ENCODE data around the gene CALHM1. TPM values are rescaled to one million over a fixed set of nuclear protein-coding genes. Genes with fewer than 3 reads are reported as not detected.

CALHM1 gene
- total RNA-seq, 1 experiment from 2014 or later = not detected

DNA sequence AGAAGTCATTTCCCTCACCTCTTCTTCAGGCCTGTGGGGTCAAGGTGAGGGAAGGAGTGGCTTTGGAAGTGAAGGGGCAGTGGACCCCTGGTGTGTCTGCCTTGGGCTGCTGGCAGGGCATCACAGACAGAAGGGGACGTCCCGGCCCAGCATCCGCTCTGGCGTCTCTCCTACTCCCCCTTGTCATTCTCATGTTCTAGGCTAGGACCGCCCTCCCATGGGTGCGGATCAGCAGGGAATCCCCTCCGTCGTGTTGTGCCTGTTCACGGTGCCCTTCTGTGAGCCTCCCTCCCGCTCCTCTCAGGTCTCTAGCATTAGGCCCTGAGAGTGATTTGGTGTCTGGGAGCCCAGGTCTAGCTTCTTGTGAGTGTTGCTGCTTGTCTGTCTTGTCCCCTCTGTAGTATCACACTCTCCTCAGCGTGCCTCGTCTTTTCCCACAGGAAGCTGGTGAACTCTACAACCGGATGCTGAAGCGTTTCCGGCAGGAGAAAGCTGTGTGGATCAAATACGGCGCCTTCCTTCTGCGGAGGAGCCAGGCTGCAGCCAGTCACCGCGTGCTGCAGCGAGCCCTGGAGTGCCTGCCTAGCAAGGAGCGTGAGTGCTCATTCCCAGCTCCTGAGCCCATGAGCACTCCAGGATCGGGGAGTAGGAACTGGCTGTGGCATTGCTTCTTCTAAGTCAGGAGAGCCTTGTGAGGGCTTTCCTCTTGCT, 15.1 kb downstream of the CALHM1 start:
- CTCF ChIA-PET = no interaction called here
- no peak overlapping the region for H3K27ac Mint-ChIP-seq (ENCODE audit: unreplicated experiment)
- BruUV-seq (replicated peaks) = no TSS peak

DNA sequence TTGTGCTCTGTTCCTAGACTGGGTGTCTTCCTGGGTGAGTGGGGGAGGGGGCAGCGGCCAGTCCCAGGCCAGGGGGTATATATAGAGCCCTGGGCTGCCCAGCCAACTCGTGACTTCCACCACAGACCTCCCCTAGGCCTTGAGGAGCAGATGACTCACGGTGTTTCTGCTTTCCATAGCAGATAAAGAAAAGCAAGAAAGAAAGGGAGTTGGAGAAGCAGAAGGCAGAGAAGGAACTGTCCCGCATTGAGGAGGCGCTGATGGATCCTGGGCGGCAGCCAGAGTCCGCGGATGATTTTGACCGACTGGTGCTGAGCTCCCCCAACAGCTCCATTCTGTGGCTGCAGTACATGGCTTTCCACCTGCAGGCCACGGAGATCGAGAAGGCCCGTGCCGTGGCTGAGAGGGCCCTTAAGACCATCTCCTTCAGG, 16.7 kb downstream of the CALHM1 start:
- intact Hi-C loops (cut with micrococcal nuclease; ENCODE audit: unreplicated experiment) = no loop called here
- no peaks in the 10 kb centered on the region for H3K27me3 ChIP-seq (replicated peaks; ENCODE audit: control insufficient read depth, insufficient read depth, low read length)
- BruUV-seq (replicated peaks) = no TSS peak
- H3K9me3 Mint-ChIP-seq (ENCODE audit: unreplicated experiment) = no peaks in the 10 kb centered on the region
- POLR2A ChIA-PET = no interaction called here
- peaks cover 83% of the 10 kb centered on the region for H3K36me3 Mint-ChIP-seq (ENCODE audit: insufficient read depth, unreplicated experiment)
- CTCF ChIA-PET = interaction anchor here (0.5 kb wide), 1 partner anchor 21 kb away, joined by 3 read pairs; no protein-coding TSS in a partner anchor
- TF ChIP-seq, protein P1, sequence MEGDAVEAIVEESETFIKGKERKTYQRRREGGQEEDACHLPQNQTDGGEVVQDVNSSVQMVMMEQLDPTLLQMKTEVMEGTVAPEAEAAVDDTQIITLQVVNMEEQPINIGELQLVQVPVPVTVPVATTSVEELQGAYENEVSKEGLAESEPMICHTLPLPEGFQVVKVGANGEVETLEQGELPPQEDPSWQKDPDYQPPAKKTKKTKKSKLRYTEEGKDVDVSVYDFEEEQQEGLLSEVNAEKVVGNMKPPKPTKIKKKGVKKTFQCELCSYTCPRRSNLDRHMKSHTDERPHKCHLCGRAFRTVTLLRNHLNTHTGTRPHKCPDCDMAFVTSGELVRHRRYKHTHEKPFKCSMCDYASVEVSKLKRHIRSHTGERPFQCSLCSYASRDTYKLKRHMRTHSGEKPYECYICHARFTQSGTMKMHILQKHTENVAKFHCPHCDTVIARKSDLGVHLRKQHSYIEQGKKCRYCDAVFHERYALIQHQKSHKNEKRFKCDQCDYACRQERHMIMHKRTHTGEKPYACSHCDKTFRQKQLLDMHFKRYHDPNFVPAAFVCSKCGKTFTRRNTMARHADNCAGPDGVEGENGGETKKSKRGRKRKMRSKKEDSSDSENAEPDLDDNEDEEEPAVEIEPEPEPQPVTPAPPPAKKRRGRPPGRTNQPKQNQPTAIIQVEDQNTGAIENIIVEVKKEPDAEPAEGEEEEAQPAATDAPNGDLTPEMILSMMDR (IDR thresholded peaks at IDR 0.05; ENCODE audit: insufficient read depth in 1 of 2, low read depth in 1 of 2, low read length in 1 of 2, severe bottlenecking in 1 of 2, unreplicated experiment in 1 of 2) = no peak
- no peak for DNase-seq
- H3K36me3 ChIP-seq (ENCODE audit: control insufficient read depth, insufficient read depth, low read length) = peaks cover 8% of the 10 kb centered on the region
- no peaks in the 10 kb centered on the region for H3K9me3 ChIP-seq
- H3K4me1 ChIP-seq = no peaks in the 10 kb centered on the region
- no peak overlapping the region for H3K4me3 ChIP-seq (ENCODE audit: low read depth, low read length)
- H3K27ac Mint-ChIP-seq (ENCODE audit: unreplicated experiment) = no peak overlapping the region
- H3K4me3 Mint-ChIP-seq (ENCODE audit: unreplicated experiment) = no peak overlapping the region
- H3K27me3 Mint-ChIP-seq (ENCODE audit: insufficient read depth, unreplicated experiment) = no peaks in the 10 kb centered on the region
- no peaks in the 10 kb centered on the region for H3K4me1 Mint-ChIP-seq (ENCODE audit: low read depth, unreplicated experiment)

More for the DNA sequence above, 15.1 kb downstream of the CALHM1 start:
- Histone ChIP-seq H3K36me3 (ENCODE audit: control insufficient read depth, insufficient read depth, low read length) (peaks cover 8% of the 10 kb centered on the region), H3K4me1 (no peaks in the 10 kb centered on the region), H3K27me3 (replicated peaks; ENCODE audit: control insufficient read depth, insufficient read depth, low read length) (no peaks in the 10 kb centered on the region), H3K4me3 (ENCODE audit: low read depth, low read length) (no peak overlapping the region), H3K9me3 (no peaks in the 10 kb centered on the region)
- POLR2A ChIA-PET = no interaction called here
- TF ChIP-seq, protein P1 (IDR thresholded peaks at IDR 0.05; ENCODE audit: insufficient read depth in 1 of 2, low read depth in 1 of 2, low read length in 1 of 2, severe bottlenecking in 1 of 2, unreplicated experiment in 1 of 2) = no peak
- Mint-ChIP-seq H3K36me3 (ENCODE audit: insufficient read depth, unreplicated experiment) (peaks cover 70% of the 10 kb centered on the region), H3K9me3 (ENCODE audit: unreplicated experiment) (no peaks in the 10 kb centered on the region), H3K4me3 (ENCODE audit: unreplicated experiment) (no peak overlapping the region), H3K27me3 (ENCODE audit: insufficient read depth, unreplicated experiment) (no peaks in the 10 kb centered on the region), H3K4me1 (ENCODE audit: low read depth, unreplicated experiment) (no peaks in the 10 kb centered on the region)
- DNase-seq = no peak
- intact Hi-C loops (cut with micrococcal nuclease; ENCODE audit: unreplicated experiment) = no loop called here

DNA sequence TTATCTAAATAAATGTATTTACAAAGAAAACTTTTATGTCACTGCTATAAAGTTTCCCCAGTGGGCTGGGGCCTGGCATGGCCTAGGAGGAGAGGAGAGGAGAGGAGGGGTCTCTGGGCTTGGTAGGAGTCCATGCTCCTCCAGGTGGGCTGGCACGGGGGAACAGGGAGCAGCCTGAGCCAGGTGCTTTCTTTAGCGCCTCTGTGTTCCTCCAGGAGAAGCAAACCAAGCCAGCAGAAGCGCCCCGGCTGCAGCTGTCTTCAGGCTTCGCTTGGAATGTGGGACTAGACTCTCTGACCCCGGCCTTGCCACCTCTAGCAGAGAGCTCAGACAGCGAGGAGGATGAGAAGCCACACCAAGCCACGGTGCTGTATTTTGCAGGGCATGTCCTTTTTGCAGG, 17.1 kb downstream of the CALHM1 start:
- POLR2A ChIA-PET = no interaction called here
- peaks cover 88% of the 10 kb centered on the region for H3K36me3 Mint-ChIP-seq (ENCODE audit: insufficient read depth, unreplicated experiment)
- no peaks in the 10 kb centered on the region for H3K9me3 Mint-ChIP-seq (ENCODE audit: unreplicated experiment)
- Histone ChIP-seq H3K9me3 (no peaks in the 10 kb centered on the region), H3K27me3 (replicated peaks; ENCODE audit: control insufficient read depth, insufficient read depth, low read length) (no peaks in the 10 kb centered on the region), H3K36me3 (ENCODE audit: control insufficient read depth, insufficient read depth, low read length) (peaks cover 8% of the 10 kb centered on the region), H3K4me3 (ENCODE audit: low read depth, low read length) (no peak overlapping the region), H3K4me1 (no peaks in the 10 kb centered on the region)
- H3K4me1 Mint-ChIP-seq (ENCODE audit: low read depth, unreplicated experiment) = no peaks in the 10 kb centered on the region
- CTCF ChIA-PET = no interaction called here
- intact Hi-C loops (cut with micrococcal nuclease; ENCODE audit: unreplicated experiment) = no loop called here
- no peak for DNase-seq
- no peaks in the 10 kb centered on the region for H3K27me3 Mint-ChIP-seq (ENCODE audit: insufficient read depth, unreplicated experiment)
- TF ChIP-seq, protein P1 (IDR thresholded peaks at IDR 0.05; ENCODE audit: insufficient read depth in 1 of 2, low read depth in 1 of 2, low read length in 1 of 2, severe bottlenecking in 1 of 2, unreplicated experiment in 1 of 2) = no peak
- H3K4me3 Mint-ChIP-seq (ENCODE audit: unreplicated experiment) = no peak overlapping the region
- BruUV-seq (replicated peaks) = no TSS peak
- H3K27ac Mint-ChIP-seq (ENCODE audit: unreplicated experiment) = no peak overlapping the region
